ENCODE measurements around the gene HSPA12B.

Gene HSPA12B, protein sequence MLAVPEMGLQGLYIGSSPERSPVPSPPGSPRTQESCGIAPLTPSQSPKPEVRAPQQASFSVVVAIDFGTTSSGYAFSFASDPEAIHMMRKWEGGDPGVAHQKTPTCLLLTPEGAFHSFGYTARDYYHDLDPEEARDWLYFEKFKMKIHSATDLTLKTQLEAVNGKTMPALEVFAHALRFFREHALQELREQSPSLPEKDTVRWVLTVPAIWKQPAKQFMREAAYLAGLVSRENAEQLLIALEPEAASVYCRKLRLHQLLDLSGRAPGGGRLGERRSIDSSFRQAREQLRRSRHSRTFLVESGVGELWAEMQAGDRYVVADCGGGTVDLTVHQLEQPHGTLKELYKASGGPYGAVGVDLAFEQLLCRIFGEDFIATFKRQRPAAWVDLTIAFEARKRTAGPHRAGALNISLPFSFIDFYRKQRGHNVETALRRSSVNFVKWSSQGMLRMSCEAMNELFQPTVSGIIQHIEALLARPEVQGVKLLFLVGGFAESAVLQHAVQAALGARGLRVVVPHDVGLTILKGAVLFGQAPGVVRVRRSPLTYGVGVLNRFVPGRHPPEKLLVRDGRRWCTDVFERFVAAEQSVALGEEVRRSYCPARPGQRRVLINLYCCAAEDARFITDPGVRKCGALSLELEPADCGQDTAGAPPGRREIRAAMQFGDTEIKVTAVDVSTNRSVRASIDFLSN

DNA sequence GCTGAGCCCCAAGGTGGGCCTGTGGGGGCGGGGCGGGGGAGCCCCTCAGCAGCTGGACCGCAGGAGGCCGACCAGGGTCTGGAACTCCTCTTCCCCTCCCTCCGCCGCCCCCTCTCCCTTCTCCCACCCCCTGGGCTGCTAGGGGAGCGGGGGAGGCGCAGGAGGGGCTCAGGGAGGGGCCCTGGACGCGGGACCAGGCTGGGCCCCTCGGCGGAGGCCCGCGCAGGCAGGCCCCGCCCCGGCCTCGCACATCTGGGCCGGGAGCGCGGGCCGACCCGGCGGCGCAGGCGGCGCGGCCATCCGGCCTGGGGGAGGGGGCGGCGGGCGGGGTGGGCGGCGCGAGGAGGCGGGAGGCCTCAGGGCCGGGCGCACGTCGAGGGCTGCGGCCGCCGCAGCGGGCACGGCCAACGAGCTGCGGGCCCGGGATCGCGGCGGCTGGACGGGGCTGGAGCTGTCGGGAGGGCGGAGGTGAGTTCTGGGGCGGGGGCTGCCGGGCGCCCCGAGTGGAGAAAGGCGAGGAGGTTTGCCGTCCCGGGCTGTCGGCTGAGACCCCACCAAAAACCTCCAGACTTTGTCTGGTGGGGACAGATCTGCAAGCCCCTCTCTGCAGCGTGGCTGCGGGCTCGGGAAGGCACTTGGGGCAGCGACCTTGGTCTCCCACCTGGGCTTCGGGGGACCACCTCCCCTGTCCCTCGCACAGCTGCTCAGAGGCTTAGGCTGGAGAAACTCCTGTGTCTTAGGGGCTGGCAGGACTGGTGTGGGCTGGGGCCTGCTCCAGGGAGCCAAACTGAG is at the start of gene HSPA12B:
HSPA12B (plus strand) TSS at position 359 of the 792 bp plus-strand sequence. CDS start 5,990 bp downstream, outside the sequence.
- no peak for DNase-seq

DNA sequence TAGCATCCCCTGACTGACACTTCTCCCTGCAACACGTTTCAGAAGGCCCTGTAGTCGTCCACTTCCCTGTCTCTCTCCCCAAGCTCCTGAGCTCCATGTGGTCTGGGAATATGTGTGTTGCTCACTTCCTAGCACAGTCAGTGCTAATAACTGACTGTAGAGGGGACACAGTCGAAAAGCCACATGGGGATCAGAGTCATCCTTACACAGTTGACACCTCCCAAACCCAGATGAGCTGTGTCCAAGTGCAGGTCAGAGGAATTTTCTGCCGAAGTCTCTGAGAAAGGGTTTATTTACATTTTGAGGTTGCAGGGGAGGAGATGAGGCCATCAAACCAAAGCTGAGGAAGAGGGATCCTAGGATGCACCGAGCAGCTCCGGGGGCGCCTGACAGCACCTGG is 47.1 kb upstream of the HSPA12B start:
- no peak for DNase-seq

DNA sequence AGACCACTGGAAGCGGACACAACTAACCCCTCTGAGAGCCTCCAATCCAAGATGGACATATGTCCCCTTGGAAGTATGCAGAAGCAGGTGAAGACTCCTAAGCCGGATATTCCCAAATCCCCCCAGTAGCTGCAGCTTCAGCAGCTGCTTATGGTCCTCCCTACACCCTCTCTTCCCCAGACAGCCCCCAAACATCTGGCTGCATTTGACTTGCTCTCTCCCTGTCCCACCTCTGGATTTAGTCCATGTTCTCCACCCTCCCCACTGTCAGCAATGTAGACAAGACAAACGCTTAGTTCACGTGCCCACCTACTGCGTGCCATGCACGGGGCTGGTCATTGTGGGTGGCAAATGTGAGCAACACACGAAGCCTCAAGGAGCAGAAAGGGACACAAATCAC is 46.1 kb upstream of the HSPA12B start:
- no peak for DNase-seq

DNA sequence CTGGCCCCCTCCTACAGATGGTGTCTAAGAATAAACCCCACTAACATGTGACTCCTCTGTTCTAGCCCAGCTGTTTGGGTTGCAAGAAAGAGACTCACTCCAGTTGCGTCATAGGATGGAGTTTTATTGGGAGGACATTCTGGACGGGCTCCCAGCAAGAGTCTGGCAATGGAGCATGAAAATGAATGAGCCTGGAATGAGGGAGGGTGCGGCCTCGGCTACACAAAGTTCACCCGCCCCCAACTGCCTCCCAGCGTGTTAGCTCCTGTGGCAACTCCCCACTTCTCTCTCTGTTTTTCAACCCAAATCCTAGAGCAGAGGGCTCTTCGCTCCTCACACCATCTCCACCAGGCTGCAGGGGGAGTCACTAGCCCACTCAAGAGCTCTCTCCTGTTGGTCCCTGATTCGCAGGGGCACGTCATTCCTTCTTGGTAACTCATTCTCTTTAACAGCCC is 45.6 kb upstream of the HSPA12B start:
- DNase-seq = no peak

DNA sequence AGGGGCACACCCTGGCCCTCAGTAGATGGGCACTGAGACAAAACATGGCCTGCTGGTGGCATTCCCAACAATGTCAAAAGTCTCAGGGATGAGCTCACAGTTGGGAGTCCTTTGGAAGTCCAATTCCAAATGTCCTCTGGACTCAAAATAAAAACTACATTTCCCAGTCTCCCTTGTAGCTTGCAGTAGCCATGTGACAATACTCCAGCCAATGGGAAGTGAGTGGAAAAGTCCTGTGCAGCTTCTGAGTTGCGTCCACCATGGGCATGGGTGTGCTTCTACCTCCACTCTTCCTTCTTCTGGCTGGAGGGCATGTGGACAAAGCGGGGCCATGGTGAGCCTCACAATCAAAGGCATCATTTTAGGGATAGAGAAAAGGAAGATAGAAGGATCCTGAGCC is 44.8 kb upstream of the HSPA12B start:
- no peak for DNase-seq

DNA sequence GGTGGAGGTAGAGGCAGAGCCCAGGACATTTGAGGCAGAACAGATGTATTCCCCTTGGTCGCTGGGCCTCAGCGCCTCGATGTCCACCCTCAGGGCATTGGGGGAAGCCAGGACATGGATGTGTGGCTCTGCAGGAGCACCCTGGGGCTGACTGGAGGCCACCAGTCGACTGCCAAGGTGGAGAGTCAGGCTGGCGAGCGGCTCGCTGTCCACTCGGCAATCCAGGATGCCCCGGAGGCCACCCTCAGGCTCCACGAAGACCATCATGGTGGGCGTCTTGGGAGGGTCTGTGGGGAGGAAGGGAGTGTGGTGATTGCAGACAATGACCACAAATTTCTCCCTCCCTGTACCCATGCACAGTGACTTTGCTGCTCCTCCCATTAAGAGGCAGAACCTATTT is 42.5 kb upstream of the HSPA12B start:
- no peak for DNase-seq

DNA sequence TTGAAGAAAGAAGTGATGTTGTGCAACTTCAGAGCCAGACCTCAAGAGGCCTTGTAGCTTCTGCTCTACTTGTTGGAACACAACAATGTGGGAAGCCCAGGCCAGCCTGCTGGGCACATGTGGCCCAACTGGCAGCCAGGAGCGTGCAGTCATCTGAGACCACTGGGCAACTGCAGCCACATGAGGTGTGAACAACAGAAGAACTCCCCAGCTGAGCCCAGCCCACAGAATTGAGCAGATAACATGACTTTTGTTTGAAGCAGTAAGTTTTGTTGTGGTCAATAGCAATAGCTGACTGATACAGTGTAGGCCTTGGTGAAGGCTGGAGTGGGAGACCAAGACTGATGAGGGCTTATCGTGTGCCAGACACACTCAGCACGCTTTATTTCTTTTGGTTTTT is 42.1 kb upstream of the HSPA12B start:
- DNase-seq = no peak

DNA sequence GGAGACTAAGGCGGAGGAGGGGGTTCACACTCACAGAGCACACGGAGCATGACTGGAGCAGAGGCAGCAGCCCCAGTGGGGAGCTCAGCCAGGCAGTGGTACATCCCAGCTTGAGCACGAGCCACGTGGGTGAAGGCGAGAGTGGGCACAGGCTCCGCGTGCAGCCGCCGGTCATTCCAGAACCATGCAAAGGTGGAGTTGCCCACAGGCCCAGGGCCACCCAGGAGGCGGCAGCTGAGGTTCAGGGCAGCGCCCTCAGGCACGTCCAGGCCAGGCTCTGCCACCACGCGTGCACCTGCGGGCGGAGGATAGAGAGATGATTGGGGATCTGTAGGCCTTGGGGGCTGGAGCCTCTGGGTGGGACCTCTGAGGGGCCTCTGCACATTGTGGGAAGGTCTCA is 41.2 kb upstream of the HSPA12B start:
- DNase-seq = no peak

DNA sequence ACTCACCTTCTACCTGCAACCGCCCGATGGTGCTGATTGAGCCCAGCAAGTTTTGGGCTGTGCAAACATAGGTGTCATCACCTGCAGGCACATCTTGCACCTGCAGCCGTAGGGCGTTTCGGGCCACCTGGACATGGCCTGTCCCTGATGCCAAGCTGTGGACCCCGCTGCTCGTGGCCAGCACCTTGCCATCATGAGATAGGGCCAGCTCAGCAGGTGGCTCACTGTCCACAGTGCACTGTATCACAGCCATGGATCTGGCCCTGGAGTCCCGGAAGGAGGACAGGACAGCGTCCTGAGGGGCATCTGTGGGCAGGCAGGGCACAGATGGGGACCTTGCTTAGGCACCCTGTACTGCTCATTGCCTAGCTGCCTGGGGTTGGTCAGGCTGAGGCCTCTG is 40.6 kb upstream of the HSPA12B start:
- no peak for DNase-seq

DNA sequence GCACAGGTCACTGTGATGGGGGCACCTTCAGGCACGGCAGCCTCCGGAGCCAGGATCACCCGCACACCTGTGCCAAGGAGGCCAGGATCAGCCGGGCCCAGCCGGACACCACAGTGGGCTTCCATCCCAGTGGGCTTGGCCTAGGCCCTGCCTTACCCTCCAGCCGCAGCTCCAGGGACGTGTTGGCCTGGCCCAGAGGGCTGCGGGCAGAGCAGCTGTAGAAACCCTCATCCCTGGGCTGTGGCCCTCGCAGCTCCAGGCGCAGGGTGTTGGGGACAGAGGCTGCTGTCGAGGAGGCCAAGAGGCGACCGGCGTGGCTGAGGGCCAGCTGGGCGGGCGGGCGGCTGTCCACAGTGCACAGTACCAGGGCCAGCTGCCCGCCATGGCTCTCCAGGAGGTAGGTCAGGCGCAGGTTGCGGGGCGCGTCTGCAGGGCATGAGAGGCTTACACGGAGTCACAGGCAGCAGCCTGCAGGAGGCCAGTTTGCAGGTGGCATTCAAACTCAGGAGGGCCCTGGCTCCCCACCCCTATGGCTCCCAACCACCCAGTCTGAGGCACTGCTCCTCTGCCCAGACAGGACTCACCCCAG is 39.7 kb upstream of the HSPA12B start:
- DNase-seq = no peak

DNA sequence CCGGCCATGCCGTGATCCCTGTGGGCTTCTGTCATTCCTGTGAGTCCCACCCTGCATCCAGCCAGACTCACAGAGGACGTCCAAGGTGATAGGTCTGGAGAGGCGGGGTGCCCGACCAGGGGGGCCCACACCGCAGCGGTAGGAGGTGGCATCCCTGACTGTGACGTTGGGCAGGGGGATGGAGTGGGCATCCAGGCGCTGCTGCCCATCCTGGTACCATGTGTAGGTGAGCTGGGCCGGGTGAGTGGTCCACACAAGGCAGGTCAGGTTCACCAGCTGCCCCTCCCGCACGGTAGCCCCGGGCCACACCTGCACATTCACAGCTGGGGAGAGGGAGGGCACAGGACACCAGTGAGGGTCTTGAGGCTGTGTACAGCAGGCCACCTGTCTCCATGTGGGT is 39.1 kb upstream of the HSPA12B start:
- no peak for DNase-seq

DNA sequence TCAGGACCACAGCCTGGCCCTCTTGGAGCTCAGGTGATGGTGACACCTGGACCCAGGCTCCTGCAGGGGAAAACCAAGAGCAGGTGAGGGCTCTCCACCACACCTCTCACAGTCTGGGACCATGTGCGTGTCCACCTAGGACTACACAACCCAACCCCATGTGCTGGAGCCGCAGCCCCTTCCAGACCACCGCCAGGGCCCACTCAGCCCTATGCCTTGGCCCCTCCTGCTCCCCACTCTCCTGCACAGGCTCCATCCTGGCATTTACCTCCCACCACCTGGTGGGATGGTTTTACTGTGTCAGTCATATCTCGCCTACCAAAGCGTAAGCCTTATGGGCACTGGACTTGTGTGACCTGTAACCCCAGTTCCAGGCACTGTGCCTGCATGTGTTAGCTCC is 37.6 kb upstream of the HSPA12B start:
- no peak for DNase-seq

DNA sequence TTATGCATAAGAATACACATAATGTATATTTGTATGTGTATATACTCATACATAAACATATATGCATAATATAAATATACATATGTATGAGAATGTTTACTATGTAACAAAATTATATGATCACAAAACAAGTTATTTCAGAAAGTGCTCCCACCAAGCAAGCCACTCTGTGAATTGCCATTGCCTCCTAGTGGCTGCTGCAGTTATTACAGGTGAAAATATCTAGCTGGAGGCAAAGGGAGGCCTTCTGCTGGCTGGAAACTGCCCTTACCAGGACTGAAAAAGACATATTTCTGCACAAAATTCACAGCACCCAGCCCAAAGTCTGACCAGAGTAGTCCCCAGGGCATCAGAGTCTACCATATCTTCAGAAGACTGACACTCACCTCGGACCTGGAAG is 36.3 kb upstream of the HSPA12B start:
- DNase-seq = no peak

DNA sequence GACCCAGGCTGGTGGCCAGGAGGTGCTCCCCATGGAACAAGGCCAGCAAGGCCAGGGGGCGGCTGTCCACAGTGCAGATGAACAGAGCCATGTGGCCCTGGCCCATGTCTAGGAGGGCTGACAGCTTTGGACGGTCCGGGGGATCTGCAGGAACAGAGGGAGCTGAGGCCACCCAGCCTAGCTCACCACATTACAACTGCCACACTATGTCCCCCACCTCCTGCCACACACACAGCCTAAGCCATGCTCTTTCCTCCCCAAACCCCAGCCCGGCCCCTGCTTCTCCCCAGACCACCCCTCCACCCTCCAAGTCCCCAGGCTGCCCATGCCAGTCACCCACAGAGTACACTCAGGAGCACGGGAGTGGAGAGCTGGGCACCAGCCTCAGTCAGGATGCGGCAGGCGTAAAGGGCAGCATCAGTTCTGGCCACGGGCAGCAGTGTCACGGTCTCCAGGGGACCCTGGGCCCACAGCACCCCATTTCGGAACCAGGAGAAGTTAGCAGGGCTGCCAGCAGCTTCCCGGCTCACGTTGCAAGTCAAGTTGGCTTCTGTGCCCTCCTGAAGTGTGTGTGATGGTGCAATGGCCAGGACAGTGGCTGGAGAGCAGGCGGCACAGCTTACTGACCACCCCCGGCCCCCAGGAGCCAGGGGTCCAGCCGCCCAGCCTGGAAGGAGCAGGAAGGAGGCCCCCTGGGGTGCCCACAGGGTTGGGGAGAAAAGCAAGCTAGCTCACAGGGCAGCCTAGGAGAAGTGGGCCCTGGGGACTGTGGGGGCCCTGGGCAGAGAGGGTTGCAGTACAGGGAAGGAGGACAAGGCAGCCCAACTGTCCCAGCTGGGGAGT is 35.5 kb upstream of the HSPA12B start:
- no peak for DNase-seq

DNA sequence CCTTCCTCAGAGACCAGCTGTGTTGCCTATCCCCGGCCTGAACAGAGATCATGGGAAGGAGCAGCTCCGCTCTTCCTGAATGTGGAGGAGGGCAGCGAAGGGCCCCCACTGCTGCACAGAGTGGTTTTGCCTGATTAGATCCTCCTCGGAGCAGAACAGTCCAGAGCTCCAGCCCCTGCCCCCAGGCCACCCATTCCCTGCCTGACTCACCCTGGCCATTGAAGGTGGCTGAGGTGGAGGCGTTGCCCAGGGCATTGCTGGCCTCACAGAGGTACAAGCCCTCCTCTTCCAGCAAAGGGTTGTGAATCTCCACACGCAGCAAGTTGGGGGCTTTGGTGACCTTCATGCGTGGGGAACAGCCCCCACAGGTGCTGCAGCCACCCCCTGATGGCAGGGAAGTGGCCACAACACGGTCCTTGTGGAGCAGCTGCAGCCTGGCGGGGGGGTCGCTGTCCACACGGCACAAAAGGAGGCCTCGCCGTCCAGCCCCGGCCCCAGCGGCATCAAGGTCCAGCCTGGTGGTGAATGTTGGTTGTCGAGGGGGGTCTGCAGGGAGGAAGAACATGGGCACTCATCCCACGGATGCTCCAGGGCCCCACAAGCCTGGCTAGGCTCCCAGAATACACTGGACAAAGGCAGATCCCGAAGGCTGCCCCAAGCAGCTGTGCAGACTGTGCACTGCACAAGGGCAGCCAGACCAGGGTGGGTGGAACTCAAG is 34.7 kb upstream of the HSPA12B start:
- DNase-seq = no peak

DNA sequence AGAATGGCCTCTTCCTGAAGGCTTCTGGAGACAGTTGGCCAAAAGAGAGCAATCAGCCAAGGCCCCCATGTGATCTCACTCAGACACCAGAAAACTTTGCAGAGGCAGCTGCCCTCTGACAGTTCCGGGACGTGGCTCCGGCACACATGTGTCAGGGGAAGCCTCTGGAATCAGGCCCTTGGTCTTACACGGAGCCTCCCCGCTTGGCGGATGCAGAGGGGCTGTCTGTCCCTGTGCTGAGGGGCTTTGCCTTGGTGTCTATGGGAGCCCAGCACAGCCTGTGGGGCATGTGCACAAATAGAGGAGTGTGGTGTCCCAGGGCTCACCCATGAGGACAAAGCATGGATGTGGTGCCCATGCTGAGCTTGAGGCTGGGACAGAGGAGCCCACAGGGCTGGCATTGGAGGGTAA is 33.9 kb upstream of the HSPA12B start:
- DNase-seq = no peak

DNA sequence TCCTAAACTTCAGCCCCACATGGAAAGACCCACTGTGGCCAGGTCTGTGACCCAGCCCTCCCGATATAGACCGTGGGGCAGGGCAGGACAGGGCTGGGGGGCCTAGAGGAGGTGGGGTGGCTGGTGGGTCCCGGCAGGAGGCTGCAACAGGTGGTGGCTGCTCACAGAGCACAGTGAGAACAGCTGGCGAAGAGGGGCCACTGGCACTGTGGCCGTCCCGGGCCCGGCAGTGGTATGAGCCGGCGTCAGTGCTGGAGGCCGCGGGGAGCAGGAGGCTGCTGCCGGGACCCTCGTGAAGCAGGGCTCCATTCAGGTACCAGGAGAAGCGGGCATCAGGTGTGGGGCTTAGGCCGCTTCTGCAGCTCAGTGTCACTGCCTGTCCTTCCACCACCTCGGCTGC is 33.4 kb upstream of the HSPA12B start:
- no peak for DNase-seq

DNA sequence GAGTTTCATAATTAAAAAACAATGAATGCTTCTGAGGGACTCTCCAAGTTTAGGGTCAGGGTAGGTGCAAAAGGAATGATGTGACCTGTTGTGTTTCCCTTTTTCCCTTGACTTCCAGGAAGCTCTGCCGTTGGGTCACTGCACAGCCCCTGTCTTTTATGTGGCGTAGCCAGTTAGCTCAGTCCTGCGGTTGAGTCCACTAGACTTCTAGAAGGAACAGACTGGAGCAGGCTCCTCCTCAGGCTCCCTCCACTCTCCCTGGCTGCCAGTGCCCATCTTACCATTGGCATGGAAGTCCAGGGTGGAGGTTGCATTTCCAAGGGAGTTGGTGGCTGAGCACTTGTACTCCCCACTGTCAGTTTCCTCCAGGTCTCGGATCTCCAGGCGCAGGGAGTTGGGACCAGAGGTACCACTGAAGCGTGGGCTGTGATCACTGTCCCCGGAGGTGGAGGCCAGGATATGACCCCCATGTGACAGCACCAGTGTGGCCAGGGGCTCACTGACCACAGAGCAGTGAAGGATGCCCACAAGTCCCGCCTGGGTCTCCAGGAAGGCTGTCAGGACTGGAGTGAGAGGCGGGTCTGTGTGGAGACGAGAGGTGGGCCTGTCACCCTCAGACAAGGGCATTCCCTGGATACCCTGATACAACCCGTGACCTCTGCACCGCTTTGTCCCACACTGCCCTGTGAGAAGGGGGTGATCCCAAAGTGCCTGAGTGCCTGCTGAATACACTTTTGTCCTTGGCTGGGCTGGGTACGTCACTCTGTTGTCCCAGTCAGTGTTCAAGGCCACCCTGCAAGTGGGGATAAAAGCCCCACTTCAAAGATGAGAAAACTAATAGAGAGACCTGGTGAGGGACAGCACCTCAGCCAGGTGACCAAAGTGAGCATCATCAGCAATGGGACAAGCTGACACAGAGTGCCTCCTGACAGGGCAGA is 31.2 kb upstream of the HSPA12B start:
- no peak for DNase-seq

DNA sequence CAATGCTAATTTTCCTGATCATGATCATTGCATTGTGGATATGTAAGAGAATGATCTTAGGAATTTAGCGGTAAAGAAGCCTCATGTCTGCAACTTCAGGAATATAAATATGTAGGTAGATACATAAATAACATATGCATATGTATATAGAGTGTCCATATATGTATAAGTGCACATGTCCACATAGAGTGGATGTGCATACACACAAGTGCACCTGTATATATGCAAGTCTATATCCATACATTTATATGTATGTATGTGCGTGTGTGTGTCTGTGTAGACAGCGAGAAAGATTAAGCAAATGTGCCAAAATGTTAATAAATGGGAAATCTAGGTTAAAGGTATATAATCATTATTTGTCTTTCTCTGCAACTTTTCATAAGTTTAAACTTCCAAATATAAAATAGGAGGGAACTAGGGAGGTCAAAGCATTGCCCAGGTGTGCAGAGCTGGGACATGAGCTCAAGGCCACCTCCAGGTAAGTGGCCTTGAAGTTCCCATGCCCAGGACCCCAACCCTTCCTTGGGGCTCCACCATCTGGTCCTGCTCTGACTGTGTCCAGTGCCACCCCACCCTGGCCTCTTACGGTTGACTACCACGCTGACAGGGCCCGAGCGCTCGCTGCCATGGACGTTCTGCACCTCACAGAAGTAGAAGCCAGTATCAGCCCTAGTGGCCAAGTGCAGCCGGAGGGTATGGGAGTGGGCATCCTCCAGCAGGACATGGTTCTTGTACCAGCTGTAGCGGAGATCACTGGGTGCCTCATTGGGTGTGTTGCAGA is 29.7 kb upstream of the HSPA12B start:
- no peak for DNase-seq

DNA sequence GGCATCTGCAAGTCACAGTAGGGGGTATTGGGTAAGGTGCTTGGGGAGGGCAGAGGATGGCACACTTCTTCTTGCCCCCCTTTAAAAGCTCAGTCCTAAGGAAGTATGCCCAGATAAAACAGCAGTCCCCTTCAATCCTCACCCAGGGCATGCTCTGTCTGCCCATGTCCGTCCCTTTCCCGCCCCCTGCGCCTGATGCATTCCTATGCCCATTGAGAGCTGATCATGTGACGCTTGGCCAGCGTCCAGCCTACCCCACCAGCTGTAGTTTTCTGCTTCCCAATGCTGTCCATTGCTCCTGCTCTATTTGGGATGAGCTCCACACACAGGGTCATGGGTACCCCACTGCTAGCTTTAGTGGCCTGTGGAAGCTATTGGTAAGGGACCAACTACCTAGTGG is 28.4 kb upstream of the HSPA12B start:
- DNase-seq = no peak

Data from hematopoietic multipotent progenitor cell treated with erythropoietin and hydrocortisone succinate and interleukin-3 and kit ligand, for 6 days (in vitro differentiated cells).